A549 (cell line): ENCODE data around the gene RPS6KA1. TPM values are rescaled to one million over a fixed set of nuclear protein-coding genes. Genes with fewer than 3 reads are reported as not detected.

Source experiments
- ATAC-seq, 2 experiments: fragments of 200-7000 bp in 1 of 2; fragments of >200 bp in 1 of 2; cut with Nextera tagmentation in 1 of 2; cut with Tn5 transposase in 1 of 2; 3 replicates each; pipeline versions ENCODE4 v1.8.0 to v1.9.1; 2018 to 2020; ENCODE audit warnings: mild to moderate bottlenecking in 1 of 2, moderate library complexity in 1 of 2
- CTCF ChIA-PET: fragments of 300-600 bp; sonication (Branson Sonifier 250); formaldehyde crosslinking; extraction: SDS; loops from one replicate; lab custom pipeline; 2021; ENCODE audit warnings: antibody characterized with exemption, inconsistent platforms; lab: Yijun Ruan, JAX
- POLR2A ChIA-PET: fragments of 350-600 bp; formaldehyde crosslinking; extraction: SDS; loops from one replicate; lab custom pipeline; 2021; ENCODE audit warnings: antibody characterized with exemption, inconsistent platforms; lab: Yijun Ruan, JAX
- DNase-seq, 2 experiments: peaks; one replicate each; pipeline versions ENCODE4 v3.0.0 to v3.0.0-alpha.2; 2011 to 2016; ENCODE audit warnings: low read depth in 1 of 2, low spot score in 1 of 2
- FAIRE-seq: peaks from 2 replicates; lab custom pipeline; 2011; peaks lifted over from hg19 to GRCh38; lab: Jason Lieb, UNC
- H3K27ac ChIP-seq, 2 experiments: fragments of >200 bp; sonication (Bioruptor Twin); formaldehyde crosslinking; 3 replicates each; pipeline ENCODE4 v1.5.1; 2016 to 2017
- H3K4me1 ChIP-seq: fragments of >200 bp; sonication (Bioruptor Twin); formaldehyde crosslinking; 3 replicates; pipeline ENCODE4 v1.6.1; 2016
- H3K4me2 ChIP-seq: fragments of >200 bp; sonication (Bioruptor Twin); formaldehyde crosslinking; 3 replicates; pipeline ENCODE4 v1.6.1; 2016
- H3K4me3 ChIP-seq: fragments of >200 bp; sonication (Bioruptor Twin); formaldehyde crosslinking; 3 replicates; pipeline ENCODE4 v1.5.1; 2016
- H3K9me3 ChIP-seq: fragments of >200 bp; sonication (Bioruptor Twin); formaldehyde crosslinking; 3 replicates; pipeline ENCODE4 v1.6.1; 2016
- ATOH8 ChIP-seq: fragments of 250-450 bp; sonication (Bioruptor Pico); IDR thresholded peaks from 2 replicates; pipeline ENCODE4 v1.5.0; 2020; ENCODE audit warnings: low read depth, mild to moderate bottlenecking, moderate library complexity
- BCL3 ChIP-seq: fragments of >200 bp; sonication (Bioruptor Twin); formaldehyde crosslinking; IDR thresholded peaks from 3 replicates; pipeline ENCODE4 v1.6.1; 2016
- CBX8 ChIP-seq: fragments of 200-600 bp; sonication (generic); IDR thresholded peaks from 2 replicates; pipeline ENCODE4 v1.6.1; 2016
- CEBPB ChIP-seq, 2 experiments: fragments of >200 bp in 1 of 2; sonication (Bioruptor Twin) in 1 of 2; formaldehyde crosslinking in 1 of 2; IDR thresholded peaks; 2 replicates each; pipeline ENCODE4 v1.6.1; 2012 to 2016
- EHF ChIP-seq: fragments of 250-450 bp; sonication (Bioruptor Pico); IDR thresholded peaks from 2 replicates; pipeline ENCODE4 v1.5.0; 2020; ENCODE audit warnings: mild to moderate bottlenecking
- EHMT2 ChIP-seq: fragments of 200-600 bp; sonication (generic); IDR thresholded peaks from 2 replicates; pipeline ENCODE4 v1.6.1; 2016; ENCODE audit warnings: antibody characterized with exemption, low read depth, mild to moderate bottlenecking, moderate library complexity
- ELK1 ChIP-seq: fragments of 150-350 bp; IDR thresholded peaks from 2 replicates; pipeline ENCODE4 v1.6.1; 2014; ENCODE audit warnings: low read depth, mild to moderate bottlenecking, low read length
- EP300 ChIP-seq, 2 experiments: fragments of >200 bp; sonication (Bioruptor Twin); formaldehyde crosslinking; IDR thresholded peaks; 2 replicates in 1 of 2; 3 replicates in 1 of 2; pipeline ENCODE4 v1.6.1; 2016 to 2017
- HEYL ChIP-seq: fragments of 250-450 bp; sonication (Bioruptor Pico); IDR thresholded peaks from 2 replicates; pipeline ENCODE4 v1.8.0; 2021; ENCODE audit warnings: mild to moderate bottlenecking, moderate library complexity
- HOXB13 ChIP-seq: fragments of 250-450 bp; sonication (Bioruptor Pico); IDR thresholded peaks from 2 replicates; pipeline ENCODE4 v1.5.0; 2020; ENCODE audit warnings: low read depth, mild to moderate bottlenecking, moderate library complexity
- HOXB5 ChIP-seq: fragments of 250-450 bp; sonication (Bioruptor Pico); IDR thresholded peaks from 2 replicates; pipeline ENCODE4 v1.5.0; 2020; ENCODE audit warnings: mild to moderate bottlenecking, moderate library complexity
- JUNB ChIP-seq: fragments of >200 bp; sonication (Bioruptor Twin); formaldehyde crosslinking; IDR thresholded peaks from 2 replicates; pipeline ENCODE4 v1.6.1; 2016
- MAFK ChIP-seq: fragments of 450-650 bp; IDR thresholded peaks from 2 replicates; pipeline ENCODE4 v1.6.1; 2014; ENCODE audit not compliant: partially characterized antibody
- POLR2A ChIP-seq: IDR thresholded peaks from 2 replicates; pipeline ENCODE4 v1.6.1; 2012; ENCODE audit warnings: mild to moderate bottlenecking, low read length
- RARB ChIP-seq: fragments of 250-450 bp; sonication (Bioruptor Pico); IDR thresholded peaks from 2 replicates; pipeline ENCODE4 v1.8.0; 2021; ENCODE audit warnings: mild to moderate bottlenecking, moderate library complexity
- RCOR1 ChIP-seq: fragments of 150-350 bp; IDR thresholded peaks from 2 replicates; pipeline ENCODE4 v1.6.1; 2014; ENCODE audit warnings: antibody characterized with exemption, low read length, low read depth
- REST ChIP-seq: fragments of 200-600 bp; sonication (generic); IDR thresholded peaks from 2 replicates; pipeline ENCODE4 v1.6.1; 2016; ENCODE audit warnings: antibody characterized with exemption, mild to moderate bottlenecking, moderate library complexity
- RNF2 ChIP-seq: fragments of 200-600 bp; sonication (generic); IDR thresholded peaks from 2 replicates; pipeline ENCODE4 v1.6.1; 2016; ENCODE audit warnings: low read depth, mild to moderate bottlenecking, antibody characterized with exemption, moderate library complexity, borderline replicate concordance
- ZC3H11A ChIP-seq: fragments of 450-650 bp; IDR thresholded peaks from 2 replicates; pipeline ENCODE4 v1.6.1; 2014; ENCODE audit warnings: antibody characterized with exemption, mild to moderate bottlenecking
- ZSCAN20 ChIP-seq: fragments of 250-450 bp; sonication (Bioruptor Pico); IDR thresholded peaks from 2 replicates; pipeline ENCODE4 v1.8.0; 2022; ENCODE audit warnings: mild to moderate bottlenecking, moderate library complexity
- WGBS: methylation state at CpG from one replicate; pipeline ENCODE4 v1.1.6; 2017; ENCODE audit errors: missing lambda C conversion rate; 5-methylcytosine and 5-hydroxymethylcytosine counted together
- polyA plus RNA-seq, 4 experiments: library from polyadenylated mRNA; depleted of rRNA in 3 of 4; stranded (reverse); fragments of >200 nt; fragmentation: RNase III in 1 of 4; extraction: RNeasy Plus Mini Kit Qiagen cat#74134 plus additional on column Dnase treatment in 1 of 4; gene quantifications; 2 replicates in 3 of 4; 3 replicates in 1 of 4; pipeline ENCODE4 v1.2.3, GENCODE V29; 2011 to 2017

Gene RPS6KA1
- polyA plus RNA-seq, 2 of the 4 experiments (the other 2 are of a cell fraction): 9.8 to 12.4 TPM

GRCh38 chr1:26493267-26493666 is 36.3 kb upstream of the RPS6KA1 start:
- H3K4me1 ChIP-seq: no peaks in the 10 kb centered on the region
- ATAC-seq (no peak), DNase-seq (no peak), FAIRE-seq (no peak)
- 66% methylated on average over 3 of the region's 3 CpGs for WGBS
- TF ChIP-seq ATOH8 (CRISPR knock-in tag) (no peak), ZC3H11A (no peak), CEBPB (IDR thresholded peaks at IDR 0.05) (no peak), REST (no peak)
- no peak overlapping the region for H3K4me3 ChIP-seq
- ChIA-PET CTCF (no interaction called here), POLR2A (no interaction called here)
- H3K9me3 ChIP-seq: no peaks in the 10 kb centered on the region
- H3K4me2 ChIP-seq: no peak overlapping the region
- H3K27ac ChIP-seq: no peak overlapping the region

GRCh38 chr1:26493938-26494337 is 35.6 kb upstream of the RPS6KA1 start:
- 93% methylated on average over 3 of the region's 3 CpGs for WGBS
- DNase-seq (no peak), ATAC-seq (no peak), FAIRE-seq (no peak)
- Histone ChIP-seq H3K9me3 (no peaks in the 10 kb centered on the region), H3K4me2 (no peak overlapping the region), H3K27ac (no peak overlapping the region), H3K4me3 (no peak overlapping the region), H3K4me1 (no peaks in the 10 kb centered on the region)
- ChIA-PET POLR2A (no interaction called here), CTCF (no interaction called here)
- TF ChIP-seq EHMT2 (no peak), EHF (CRISPR knock-in tag) (no peak), ZSCAN20 (no peak), POLR2A (no peak), HOXB13 (CRISPR knock-in tag) (no peak), CBX8 (no peak), HEYL (no peak), JUNB (no peak), RNF2 (no peak), RARB (CRISPR knock-in tag) (no peak), HOXB5 (CRISPR knock-in tag) (no peak), EP300 (IDR thresholded peaks at IDR 0.05) (no peak)

- Histone ChIP-seq H3K4me2 (no peak overlapping the region), H3K9me3 (no peaks in the 10 kb centered on the region), H3K4me1 (peaks cover 7% of the 10 kb centered on the region; the same call in 2 of the 3 replicates), H3K27ac (no peak overlapping the region), H3K4me3 (no peak overlapping the region)
- no peak for FAIRE-seq
- POLR2A ChIA-PET: no interaction called here
- no peak for DNase-seq
- CTCF ChIA-PET: interaction anchor here (0.8 kb wide), 1 partner anchor 13 kb away, joined by 3 read pairs; no protein-coding TSS in a partner anchor
- no peak for ATAC-seq
- 90% methylated on average over 3 of the region's 4 CpGs for WGBS
- TF ChIP-seq HOXB5 (CRISPR knock-in tag) (no peak), HEYL (no peak), ELK1 (no peak), RCOR1 (no peak), MAFK (no peak), BCL3 (no peak)
- TF ChIP-seq, all 56 proteins: peak for 0
Observed at GRCh38 chr1:26496861-26497260, 32.7 kb upstream of the RPS6KA1 start.
